ENCODE data around the gene OR10AD1. TPM values are rescaled to one million over a fixed set of nuclear protein-coding genes. Genes with fewer than 3 reads are reported as not detected.

Gene OR10AD1
- total RNA-seq, 1 donor from 2014 or later, result not detected

- Mint-ChIP-seq H3K9me3 (no peaks in the 10 kb centered on the region), H3K36me3 (no peaks in the 10 kb centered on the region), H3K27ac (no peak overlapping the region), H3K27me3 (ENCODE audit: low read depth) (peaks cover 51% of the 10 kb centered on the region), H3K4me3 (no peak overlapping the region), H3K4me1 (peaks cover 38% of the 10 kb centered on the region)
- no peak for TF ChIP-seq CTCF (IDR thresholded peaks at IDR 0.05; ENCODE audit: unreplicated experiment)
- DNase-seq (ENCODE audit: low spot score in 2 of 2, unreplicated experiment in 2 of 2), result no peak
These were observed 23.6 kb downstream of the OR10AD1 start for GRCh38 chr12:48179466-48179865.

- DNase-seq (ENCODE audit: low spot score in 2 of 2, unreplicated experiment in 2 of 2), result no peak
- H3K36me3 Mint-ChIP-seq, result no peaks in the 10 kb centered on the region
- TF ChIP-seq CTCF (IDR thresholded peaks at IDR 0.05; ENCODE audit: unreplicated experiment), result no peak
- peaks cover 29% of the 10 kb centered on the region for H3K4me1 Mint-ChIP-seq
- no peak overlapping the region for H3K27ac Mint-ChIP-seq
- H3K9me3 Mint-ChIP-seq, result no peaks in the 10 kb centered on the region
- H3K27me3 Mint-ChIP-seq (ENCODE audit: low read depth), result peaks cover 39% of the 10 kb centered on the region
- H3K4me3 Mint-ChIP-seq, result no peak overlapping the region
These were observed 25.1 kb downstream of the OR10AD1 start for GRCh38 chr12:48177982-48178381.

GRCh38 chr12:48176417-48176751 is 26.7 kb downstream of the OR10AD1 start:
- no peak overlapping the region for H3K4me3 Mint-ChIP-seq
- TF ChIP-seq CTCF (IDR thresholded peaks at IDR 0.05; ENCODE audit: unreplicated experiment), result no peak
- H3K27ac Mint-ChIP-seq, result peak overlapping the region; percentile 93
- H3K4me1 Mint-ChIP-seq, result peaks cover 21% of the 10 kb centered on the region
- H3K36me3 Mint-ChIP-seq, result no peaks in the 10 kb centered on the region
- H3K27me3 Mint-ChIP-seq (ENCODE audit: low read depth), result peaks cover 23% of the 10 kb centered on the region
- no peak for DNase-seq (ENCODE audit: low spot score in 2 of 2, unreplicated experiment in 2 of 2)
- H3K9me3 Mint-ChIP-seq, result no peaks in the 10 kb centered on the region

GRCh38 chr12:48175613-48176416 is 27.3 kb downstream of the OR10AD1 start:
- DNase-seq (ENCODE audit: low spot score in 2 of 2, unreplicated experiment in 2 of 2), result no peak
- H3K4me1 Mint-ChIP-seq, result peaks cover 21% of the 10 kb centered on the region
- H3K4me3 Mint-ChIP-seq, result peak overlapping the region; percentile 4
- no peak for TF ChIP-seq CTCF (IDR thresholded peaks at IDR 0.05; ENCODE audit: unreplicated experiment)
- H3K36me3 Mint-ChIP-seq, result no peaks in the 10 kb centered on the region
- H3K27me3 Mint-ChIP-seq (ENCODE audit: low read depth), result peaks cover 18% of the 10 kb centered on the region
- peak overlapping the region; percentile 93 for H3K27ac Mint-ChIP-seq
- no peaks in the 10 kb centered on the region for H3K9me3 Mint-ChIP-seq

GRCh38 chr12:48169011-48169410 is 34.1 kb downstream of the OR10AD1 start:
- Mint-ChIP-seq H3K9me3 (no peaks in the 10 kb centered on the region), H3K27ac (no peak overlapping the region), H3K4me1 (no peaks in the 10 kb centered on the region), H3K4me3 (no peak overlapping the region), H3K36me3 (no peaks in the 10 kb centered on the region), H3K27me3 (ENCODE audit: low read depth) (peaks cover 10% of the 10 kb centered on the region)
- no peak for DNase-seq (ENCODE audit: low spot score in 2 of 2, unreplicated experiment in 2 of 2)
- TF ChIP-seq CTCF (IDR thresholded peaks at IDR 0.05; ENCODE audit: unreplicated experiment), result no peak
